ENCODE data around the gene STAT1.

The STAT1 gene

GRCh38 chr2:190959911-190960788 is 53.8 kb downstream of the STAT1 start:
- no peak for DNase-seq (ENCODE audit: low read depth)

- no peak for DNase-seq (ENCODE audit: low read depth)
Observed at GRCh38 chr2:190953257-190953656, 60.7 kb downstream of the STAT1 start.

GRCh38 chr2:190950566-190950991 is 63.4 kb downstream of the STAT1 start:
- DNase-seq (ENCODE audit: low read depth): no peak

DNA sequence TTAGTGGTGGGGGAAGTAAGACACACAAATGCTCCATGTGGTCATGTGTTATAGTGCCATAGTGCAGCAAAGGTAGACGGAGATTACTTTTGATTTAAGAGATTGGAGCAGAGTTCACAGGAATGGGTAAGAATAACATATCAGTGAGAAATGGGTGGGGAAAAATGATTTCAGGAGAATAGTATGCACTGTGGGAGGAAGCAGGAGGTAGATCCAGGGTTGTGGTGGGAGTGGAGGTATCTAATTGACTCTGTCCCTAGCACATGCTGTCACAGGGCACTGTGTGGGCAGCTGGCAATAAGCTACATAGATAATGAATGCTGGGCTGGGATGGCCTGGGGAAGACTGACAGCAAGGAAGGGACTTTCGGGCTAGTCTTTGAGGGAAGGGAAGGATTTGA is 65.3 kb downstream of the STAT1 start:
- DNase-seq (ENCODE audit: low read depth): no peak

DNA sequence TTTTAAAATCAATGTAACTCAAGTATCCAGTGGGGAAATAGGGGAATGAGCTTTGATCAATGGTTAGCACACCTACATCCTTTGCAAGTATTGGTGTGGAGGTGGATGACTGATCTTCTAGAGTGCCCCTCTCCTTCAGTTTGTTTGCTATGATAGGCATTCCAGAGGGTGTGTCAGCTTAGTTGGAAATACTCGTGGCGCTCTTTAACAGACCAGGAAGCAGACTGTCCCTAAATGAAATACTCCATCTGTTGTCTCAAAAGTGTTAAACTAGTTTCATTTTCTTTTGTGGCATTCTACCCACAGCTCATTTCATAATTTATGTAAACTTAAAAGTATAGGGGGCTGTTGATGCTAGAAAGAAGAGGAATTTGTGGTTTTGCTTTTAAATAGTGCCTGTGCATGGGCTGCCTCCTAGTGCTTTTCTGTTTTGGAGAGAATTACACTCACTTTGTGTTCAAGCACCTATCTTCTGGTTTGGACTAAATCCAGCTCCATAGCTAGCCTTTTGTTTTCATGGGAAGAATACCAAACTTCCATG is 66.2 kb downstream of the STAT1 start:
- DNase-seq (ENCODE audit: low read depth): no peak

GRCh38 chr2:190947141-190947540 is 66.8 kb downstream of the STAT1 start:
- DNase-seq (ENCODE audit: low read depth): no peak

DNA sequence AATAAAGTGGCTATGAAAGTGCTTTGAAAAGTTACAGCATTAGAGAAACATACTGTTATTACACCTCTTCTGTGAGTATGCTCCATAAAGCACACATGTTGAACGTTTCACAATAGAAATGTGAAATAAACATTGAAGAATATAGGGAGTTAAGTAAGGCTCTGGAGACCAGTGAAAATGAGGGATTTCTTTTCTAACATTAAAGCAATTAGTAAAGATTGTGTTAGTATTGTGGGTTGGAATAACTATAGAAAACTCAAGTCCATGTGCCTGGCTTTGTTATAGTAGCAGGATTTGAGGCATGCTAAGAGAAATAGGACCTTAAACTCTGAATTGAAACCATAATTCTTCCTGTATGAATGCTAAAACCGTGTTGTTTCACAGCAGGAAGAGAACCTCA is 70.3 kb downstream of the STAT1 start:
- DNase-seq (ENCODE audit: low read depth): no peak

- no peak for DNase-seq (ENCODE audit: low read depth)
Observed at GRCh38 chr2:190942697-190943096, 71.3 kb downstream of the STAT1 start.

- no peak for DNase-seq (ENCODE audit: low read depth)
Observed at GRCh38 chr2:190941571-190941970, 72.4 kb downstream of the STAT1 start.

GRCh38 chr2:190940454-190940853 is 73.5 kb downstream of the STAT1 start:
- DNase-seq (ENCODE audit: low read depth): no peak

DNA sequence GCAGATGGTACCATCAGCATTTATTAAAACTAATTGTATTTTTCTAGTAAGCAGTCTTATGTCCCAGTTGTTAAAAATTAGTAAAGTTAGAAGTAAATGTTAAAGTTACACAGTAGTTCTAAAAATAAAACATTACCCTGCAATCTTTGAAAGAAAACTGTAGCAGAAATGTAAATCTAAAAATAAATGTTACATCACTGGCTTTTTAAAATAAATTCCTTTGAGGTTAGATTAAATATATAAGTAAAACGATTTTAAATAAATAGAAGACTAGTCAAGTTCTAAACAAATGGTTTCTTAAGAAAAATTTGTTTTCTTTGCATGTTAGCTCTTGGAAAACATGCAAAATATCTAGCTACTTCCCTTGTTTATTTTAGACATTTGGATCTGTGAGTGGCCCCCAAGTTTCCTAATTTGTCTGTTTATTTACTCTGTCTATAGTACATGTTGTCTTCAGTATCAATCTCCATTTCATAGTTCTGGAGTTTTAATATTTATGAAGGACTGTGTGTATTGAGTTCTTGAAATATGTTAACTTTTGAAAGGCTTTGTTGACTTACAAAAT is 75.1 kb downstream of the STAT1 start:
- no peak for DNase-seq (ENCODE audit: low read depth)

GRCh38 chr2:190935054-190935453 is 78.9 kb downstream of the STAT1 start:
- DNase-seq (ENCODE audit: low read depth): no peak

DNA sequence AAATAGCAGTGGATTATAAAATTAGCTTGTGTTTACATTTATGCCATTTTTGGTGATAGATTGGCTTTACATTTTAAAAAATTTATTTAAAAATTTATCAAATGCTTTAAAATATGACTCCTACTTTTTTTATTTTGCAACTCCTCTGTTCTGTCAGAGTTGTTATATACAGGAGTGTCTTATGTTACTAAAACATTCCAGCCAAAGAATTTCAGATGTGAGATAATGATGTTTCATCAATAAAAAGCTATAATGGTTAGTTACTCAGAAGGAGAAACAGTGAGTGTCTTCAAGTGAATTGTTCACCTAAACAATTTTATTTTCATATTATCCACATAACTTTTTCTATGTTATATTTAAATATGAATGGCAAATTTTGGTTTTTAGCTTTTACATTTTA is 80.6 kb downstream of the STAT1 start:
- DNase-seq (ENCODE audit: low read depth): no peak

GRCh38 chr2:190932514-190932913 is 81.5 kb downstream of the STAT1 start:
- DNase-seq (ENCODE audit: low read depth): no peak

DNA sequence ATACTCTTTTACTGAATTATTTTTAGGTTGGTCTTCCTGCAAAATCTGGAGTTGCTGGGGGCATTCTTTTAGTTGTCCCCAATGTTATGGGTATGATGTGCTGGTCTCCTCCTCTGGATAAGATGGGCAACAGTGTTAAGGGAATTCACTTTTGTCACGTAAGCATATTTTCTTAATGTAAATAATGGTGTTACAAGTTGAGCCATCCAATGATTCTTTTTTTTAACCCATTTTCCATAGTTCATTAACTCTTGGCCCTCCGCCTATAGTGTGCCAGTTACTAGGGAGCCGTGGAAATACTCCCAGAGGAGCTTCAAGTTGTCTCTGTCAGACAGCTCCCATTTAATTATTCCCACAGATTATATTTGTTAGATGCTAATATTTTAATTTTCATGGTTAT is 83.6 kb downstream of the STAT1 start:
- DNase-seq (ENCODE audit: low read depth): no peak

- DNase-seq (ENCODE audit: low read depth): no peak
Observed at GRCh38 chr2:190929919-190930318, 84.1 kb downstream of the STAT1 start.

GRCh38 chr2:190927301-190927700 is 86.7 kb downstream of the STAT1 start:
- no peak for DNase-seq (ENCODE audit: low read depth)

- no peak for DNase-seq (ENCODE audit: low read depth)
Observed at GRCh38 chr2:190922376-190922775, 91.6 kb downstream of the STAT1 start.

GRCh38 chr2:190920085-190920484 is 93.9 kb downstream of the STAT1 start:
- DNase-seq (ENCODE audit: low read depth): no peak

Measured in activated T-helper 1 cell treated with Interleukin-2 at 50 U/mL for 16 hours (primary cell).